WI38 (cell line): Measurements from ENCODE around the gene NEU4.

Source experiments
- H3K4me3 ChIP-seq: 2 replicates; pipeline ENCODE4 v1.5.1; 2011; ENCODE audit warnings: low read depth, mild to moderate bottlenecking, control low read depth, low read length
- CTCF ChIP-seq: IDR thresholded peaks from 2 replicates; pipeline ENCODE4 v1.5.1; 2012; ENCODE audit warnings: low read depth, mild to moderate bottlenecking, control low read depth, low read length

The NEU4 gene

GRCh38 chr2:241865957-241866789 is 57.2 kb downstream of the NEU4 start:
- no peak overlapping the region for H3K4me3 ChIP-seq
- no peak for TF ChIP-seq CTCF
